Dendritic cell treated with granulocyte-macrophage colony-stimulating factor and Interleukin-4, amounts not matched to agents 40 ng/mL and 50 ng/mL, for 4 days (primary cell): Measurements from ENCODE around the gene VSIR.

Experiments used
- H3K27ac Mint-ChIP-seq: one replicate; pipeline ENCODE4 v1.8.0; 2022; ENCODE audit warnings: mild to moderate bottlenecking, mixed read lengths
- H3K27me3 Mint-ChIP-seq: one replicate; pipeline ENCODE4 v1.8.0; 2022; ENCODE audit warnings: mild to moderate bottlenecking, mixed read lengths
- H3K36me3 Mint-ChIP-seq: one replicate; pipeline ENCODE4 v1.8.0; 2022; ENCODE audit warnings: low read depth, mixed read lengths
- H3K4me1 Mint-ChIP-seq: one replicate; pipeline ENCODE4 v1.8.0; 2022; ENCODE audit warnings: low read depth, mixed read lengths
- H3K4me3 Mint-ChIP-seq: one replicate; pipeline ENCODE4 v1.8.0; 2022; ENCODE audit warnings: mild to moderate bottlenecking, moderate library complexity, mixed read lengths
- H3K9me3 Mint-ChIP-seq: one replicate; pipeline ENCODE4 v1.8.0; 2022; ENCODE audit warnings: mixed read lengths
- intact Hi-C: fragments of 100-400 bp; cut with micrococcal nuclease; formaldehyde crosslinking; loops from one replicate; pipeline ENCODE4 v1.15.0; 2022

The VSIR gene

GRCh38 chr10:71714592-71714991 is 58.7 kb downstream of the VSIR start:
- peaks cover 22% of the 10 kb centered on the region for H3K36me3 Mint-ChIP-seq
- peak overlapping the region; percentile 92 for H3K27ac Mint-ChIP-seq
- H3K4me1 Mint-ChIP-seq: peaks cover 87% of the 10 kb centered on the region
- H3K9me3 Mint-ChIP-seq: no peaks in the 10 kb centered on the region
- H3K27me3 Mint-ChIP-seq: no peaks in the 10 kb centered on the region
- H3K4me3 Mint-ChIP-seq: peak overlapping the region; percentile 43
- intact Hi-C loops: loop anchor here (5.0 kb wide), 1 partner anchor 63 kb away; no protein-coding TSS in a partner anchor

DNA sequence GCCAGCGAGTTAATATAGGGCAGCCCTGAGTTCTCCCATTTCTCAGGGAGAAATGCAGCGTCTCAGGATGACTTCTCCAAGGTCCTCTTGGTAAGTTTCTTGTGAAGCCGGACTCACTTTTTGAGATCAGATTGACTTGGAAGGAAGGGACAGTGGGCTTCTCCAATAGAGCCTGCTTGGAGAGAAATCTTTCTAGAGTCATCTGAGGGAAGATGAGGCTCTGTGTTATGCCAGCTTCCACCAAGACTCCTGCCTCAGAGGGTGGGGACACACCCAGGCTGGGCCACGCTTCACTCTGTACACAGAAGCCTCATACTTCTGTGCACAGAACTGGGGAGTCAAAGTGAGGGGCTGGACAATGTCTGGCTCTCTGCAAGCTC is 59.3 kb downstream of the VSIR start:
- H3K4me1 Mint-ChIP-seq: peaks cover 87% of the 10 kb centered on the region
- no peaks in the 10 kb centered on the region for H3K9me3 Mint-ChIP-seq
- H3K36me3 Mint-ChIP-seq: peaks cover 22% of the 10 kb centered on the region
- no peaks in the 10 kb centered on the region for H3K27me3 Mint-ChIP-seq
- intact Hi-C loops: loop anchor here (5.0 kb wide), 1 partner anchor 63 kb away; no protein-coding TSS in a partner anchor
- H3K4me3 Mint-ChIP-seq: peak overlapping the region; percentile 43
- peak overlapping the region; percentile 92 for H3K27ac Mint-ChIP-seq

DNA sequence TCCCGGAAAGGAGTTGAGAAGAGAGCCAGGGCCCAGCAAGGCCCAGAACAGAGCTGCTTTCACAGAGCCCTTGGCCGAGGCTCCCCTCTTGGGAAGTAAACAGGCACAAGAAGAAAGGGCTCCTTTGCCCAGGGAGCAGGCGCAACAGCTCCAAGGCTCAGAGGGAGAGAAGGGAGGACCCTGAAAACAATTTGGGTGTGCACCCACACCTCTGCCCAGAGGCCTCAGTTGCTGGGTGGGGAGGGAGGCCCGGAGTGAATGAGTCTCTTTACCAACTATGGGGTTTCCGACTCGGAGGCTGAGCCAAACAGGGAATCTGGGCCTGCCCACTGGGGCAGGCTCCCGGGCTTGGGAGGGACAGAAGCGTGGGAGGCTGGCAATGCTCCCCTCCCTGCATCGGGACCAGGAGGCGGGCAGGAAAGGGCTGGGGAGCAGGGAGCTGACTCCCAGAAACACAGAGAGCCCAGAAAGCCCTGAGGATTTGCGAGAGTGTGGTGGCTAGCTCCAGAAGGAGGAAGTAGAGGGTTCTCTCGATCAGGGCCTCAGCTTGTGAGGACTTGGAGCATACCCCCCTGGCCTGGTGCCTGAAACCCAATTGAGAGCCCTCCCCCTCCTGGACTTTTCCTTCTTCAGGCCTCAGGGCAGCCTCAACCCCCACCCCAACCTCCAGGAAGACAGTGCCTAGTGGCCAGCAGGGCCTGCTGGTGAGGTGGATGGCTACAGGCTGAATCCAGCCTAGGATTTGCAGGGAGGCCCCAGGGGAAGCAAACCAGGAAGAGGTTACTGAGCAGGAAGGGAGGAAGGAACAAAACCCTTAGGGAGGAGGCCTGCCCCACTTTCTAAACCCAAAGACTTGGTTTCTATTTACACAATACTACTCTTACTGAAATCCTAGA is 59.9 kb downstream of the VSIR start:
- intact Hi-C loops: loop anchor here (5.0 kb wide), 1 partner anchor 64 kb away; no protein-coding TSS in a partner anchor
- Mint-ChIP-seq H3K27me3 (no peaks in the 10 kb centered on the region), H3K36me3 (peaks cover 22% of the 10 kb centered on the region), H3K4me3 (no peak overlapping the region), H3K27ac (peak overlapping the region; percentile 92), H3K9me3 (no peaks in the 10 kb centered on the region), H3K4me1 (peaks cover 93% of the 10 kb centered on the region)

DNA sequence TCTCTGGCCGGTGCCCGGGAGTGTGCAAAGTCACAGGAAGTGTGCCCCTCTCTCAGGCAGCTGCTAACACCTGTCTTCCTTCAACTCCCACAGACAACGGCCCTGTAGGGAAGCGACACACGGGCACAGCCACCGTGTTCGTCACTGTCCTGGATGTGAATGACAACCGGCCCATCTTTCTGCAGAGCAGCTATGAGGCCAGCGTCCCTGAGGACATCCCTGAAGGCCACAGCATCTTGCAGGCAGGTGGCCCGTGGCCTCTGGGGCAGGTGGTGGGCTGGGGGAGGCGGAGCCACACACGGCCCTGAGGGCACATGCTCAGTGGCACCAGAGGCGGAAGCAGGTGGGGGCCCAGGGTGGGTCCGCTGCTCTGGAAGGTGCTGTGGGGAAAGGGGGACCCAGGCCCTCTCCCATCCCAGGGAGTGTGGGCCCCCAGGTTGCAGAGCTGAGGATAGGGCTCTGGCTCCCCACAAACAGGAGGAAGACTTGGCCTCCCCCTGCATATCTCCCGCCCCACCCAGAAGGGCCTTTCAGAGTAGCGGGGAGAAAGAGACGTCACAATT is 60.7 kb downstream of the VSIR start:
- H3K4me1 Mint-ChIP-seq: peaks cover 98% of the 10 kb centered on the region
- no peak overlapping the region for H3K4me3 Mint-ChIP-seq
- peaks cover 21% of the 10 kb centered on the region for H3K36me3 Mint-ChIP-seq
- no peaks in the 10 kb centered on the region for H3K27me3 Mint-ChIP-seq
- H3K9me3 Mint-ChIP-seq: no peaks in the 10 kb centered on the region
- intact Hi-C loops: loop anchor here (5.0 kb wide), 1 partner anchor 65 kb away; no protein-coding TSS in a partner anchor
- peak overlapping the region; percentile 92 for H3K27ac Mint-ChIP-seq

DNA sequence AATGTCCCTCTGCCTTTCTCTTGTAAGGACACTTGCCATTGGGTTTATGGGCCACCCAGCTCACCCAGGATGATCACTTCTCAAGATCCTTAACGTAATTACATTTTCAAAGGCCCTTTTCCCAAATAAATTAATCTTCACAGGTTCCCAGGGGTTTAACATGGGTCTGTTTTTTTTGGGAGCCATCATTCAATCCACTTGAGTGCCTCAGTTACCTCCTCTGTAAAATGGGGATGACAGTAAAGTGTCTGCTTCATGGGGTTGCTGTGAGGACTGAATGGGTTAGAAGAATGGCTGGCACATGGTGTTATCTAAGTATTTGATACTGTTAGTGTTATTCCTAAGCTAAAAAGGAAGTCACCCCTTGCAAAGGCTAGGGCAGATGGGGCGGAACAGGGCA is 61.1 kb downstream of the VSIR start:
- Mint-ChIP-seq H3K4me3 (no peak overlapping the region), H3K4me1 (peaks cover 97% of the 10 kb centered on the region), H3K9me3 (no peaks in the 10 kb centered on the region), H3K27me3 (no peaks in the 10 kb centered on the region), H3K27ac (peak overlapping the region; percentile 92), H3K36me3 (peaks cover 16% of the 10 kb centered on the region)
- intact Hi-C loops: loop anchor here (5.0 kb wide), 1 partner anchor 65 kb away; no protein-coding TSS in a partner anchor

- peaks cover 12% of the 10 kb centered on the region for H3K36me3 Mint-ChIP-seq
- H3K4me3 Mint-ChIP-seq: no peak overlapping the region
- no peaks in the 10 kb centered on the region for H3K27me3 Mint-ChIP-seq
- H3K4me1 Mint-ChIP-seq: peaks cover 89% of the 10 kb centered on the region
- H3K9me3 Mint-ChIP-seq: no peaks in the 10 kb centered on the region
- intact Hi-C loops: loop anchor here (5.0 kb wide), 1 partner anchor 66 kb away; no protein-coding TSS in a partner anchor
- H3K27ac Mint-ChIP-seq: peak overlapping the region; percentile 92
These were observed 62.2 kb downstream of the VSIR start for GRCh38 chr10:71711052-71711623.

GRCh38 chr10:71710519-71710918 is 62.8 kb downstream of the VSIR start:
- intact Hi-C loops: loop anchor here (5.0 kb wide), 1 partner anchor 67 kb away; no protein-coding TSS in a partner anchor
- Mint-ChIP-seq H3K4me1 (peaks cover 85% of the 10 kb centered on the region), H3K36me3 (peaks cover 6% of the 10 kb centered on the region), H3K27ac (peak overlapping the region; percentile 92), H3K9me3 (no peaks in the 10 kb centered on the region), H3K4me3 (no peak overlapping the region), H3K27me3 (no peaks in the 10 kb centered on the region)

DNA sequence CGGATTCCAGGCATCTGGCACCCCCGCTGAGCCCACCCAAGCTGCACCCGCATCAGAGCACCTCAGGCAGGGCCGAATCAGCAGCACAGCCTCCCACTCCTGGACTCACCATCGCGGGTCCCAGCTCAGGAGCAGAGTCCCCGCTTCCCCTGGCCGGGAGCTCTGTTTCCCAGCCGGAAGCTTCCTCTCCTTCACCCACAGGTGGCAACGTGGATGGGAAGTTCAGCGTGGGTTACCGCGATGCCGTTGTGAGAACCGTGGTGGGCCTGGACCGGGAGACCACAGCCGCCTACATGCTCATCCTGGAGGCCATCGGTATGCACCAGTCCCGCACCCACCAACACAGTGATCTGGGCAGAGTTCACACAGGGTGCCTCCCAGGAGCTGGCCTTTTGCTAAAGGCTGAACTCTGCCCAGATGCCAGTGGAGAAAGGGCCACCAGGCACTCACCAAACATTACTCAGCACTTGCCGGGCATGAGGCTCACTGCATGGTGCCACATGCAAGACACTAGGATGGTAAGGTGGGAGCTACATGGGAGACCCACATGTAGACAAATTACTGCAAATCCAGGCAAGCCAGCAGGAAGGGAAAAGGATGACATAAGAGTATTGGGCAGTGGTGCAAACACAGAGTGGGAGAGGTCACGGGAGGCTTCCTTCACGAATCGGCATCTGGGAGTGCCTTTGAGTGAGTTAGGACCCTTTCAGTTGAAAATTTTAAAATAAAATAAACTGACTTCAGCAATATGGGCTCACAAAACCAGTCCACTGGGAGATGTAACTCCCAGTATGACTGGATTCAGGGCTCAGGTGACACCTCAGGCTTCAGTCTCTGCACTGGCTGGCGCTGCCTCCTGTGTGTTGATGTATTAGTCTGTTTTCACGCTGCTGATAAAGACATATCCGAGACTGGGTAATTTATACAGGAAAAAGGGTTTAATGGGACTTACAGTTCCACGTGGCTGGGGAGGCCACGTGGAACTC is 64.1 kb downstream of the VSIR start:
- H3K36me3 Mint-ChIP-seq: no peaks in the 10 kb centered on the region
- peak overlapping the region; percentile 1 for H3K27ac Mint-ChIP-seq
- intact Hi-C loops: loop anchor here (1.0 to 10.0 kb wide), 3 partner anchors 224 to 390 kb away; partner anchors contain the start of gene SLC29A3
- peaks cover 82% of the 10 kb centered on the region for H3K4me1 Mint-ChIP-seq
- H3K27me3 Mint-ChIP-seq: no peaks in the 10 kb centered on the region
- no peaks in the 10 kb centered on the region for H3K9me3 Mint-ChIP-seq
- no peak overlapping the region for H3K4me3 Mint-ChIP-seq

DNA sequence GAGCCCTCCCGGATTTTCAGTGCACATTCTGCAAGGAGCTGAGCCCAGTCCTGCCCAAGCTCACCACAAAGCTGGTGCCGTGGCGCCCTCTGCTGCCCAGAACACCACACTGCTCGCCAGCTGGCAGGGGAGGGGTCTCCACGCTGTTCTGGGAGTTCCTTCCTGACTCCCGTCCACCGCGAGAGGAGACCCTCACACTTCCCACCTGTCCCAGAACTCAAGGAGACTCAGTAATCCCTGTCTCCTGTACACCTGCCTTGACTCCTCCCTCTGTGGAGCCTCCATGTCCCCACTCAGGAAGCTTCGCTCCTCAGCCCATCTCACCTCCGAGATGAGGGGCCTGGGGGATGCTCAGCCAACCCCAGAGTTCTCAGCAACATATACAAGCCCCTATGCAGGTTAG is 65.0 kb downstream of the VSIR start:
- Mint-ChIP-seq H3K27ac (peak overlapping the region; percentile 67), H3K9me3 (no peaks in the 10 kb centered on the region), H3K4me3 (no peak overlapping the region), H3K36me3 (no peaks in the 10 kb centered on the region), H3K4me1 (peaks cover 73% of the 10 kb centered on the region), H3K27me3 (no peaks in the 10 kb centered on the region)
- intact Hi-C loops: loop anchor here (1.0 to 10.0 kb wide), 3 partner anchors 224 to 389 kb away; partner anchors contain the start of gene SLC29A3

DNA sequence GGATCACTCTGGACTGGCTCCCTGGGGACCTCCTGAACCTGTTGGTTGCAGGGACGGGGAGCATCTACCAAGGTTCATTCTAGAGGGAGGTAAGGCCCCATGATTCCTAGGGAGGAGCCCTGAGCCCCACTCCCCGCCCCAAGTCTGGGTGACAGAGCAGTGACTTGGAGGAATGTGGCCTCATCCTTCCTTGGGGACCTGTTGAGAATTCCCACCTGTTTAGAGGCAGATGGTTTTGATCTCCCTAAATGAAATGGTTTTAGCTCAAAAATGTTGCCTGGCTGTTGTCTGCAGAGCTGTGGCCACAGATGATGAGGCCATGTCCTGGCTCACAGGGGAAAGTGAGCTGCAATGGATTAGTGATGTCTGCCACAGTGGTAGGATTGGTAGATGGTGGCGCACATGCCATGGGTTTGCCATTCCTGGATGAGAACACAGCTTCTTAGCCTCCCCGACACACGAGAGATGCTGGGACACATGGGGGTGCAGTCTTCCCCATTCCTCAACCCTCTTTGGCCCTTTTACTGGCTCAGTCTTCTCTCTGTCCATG is 66.0 kb downstream of the VSIR start:
- Mint-ChIP-seq H3K4me1 (peaks cover 69% of the 10 kb centered on the region), H3K27ac (peak overlapping the region; percentile 67), H3K9me3 (no peaks in the 10 kb centered on the region), H3K27me3 (no peaks in the 10 kb centered on the region), H3K36me3 (no peaks in the 10 kb centered on the region), H3K4me3 (no peak overlapping the region)
- intact Hi-C loops: loop anchor here (5.0 to 10.0 kb wide), 2 partner anchors 223 to 325 kb away; no protein-coding TSS in a partner anchor

DNA sequence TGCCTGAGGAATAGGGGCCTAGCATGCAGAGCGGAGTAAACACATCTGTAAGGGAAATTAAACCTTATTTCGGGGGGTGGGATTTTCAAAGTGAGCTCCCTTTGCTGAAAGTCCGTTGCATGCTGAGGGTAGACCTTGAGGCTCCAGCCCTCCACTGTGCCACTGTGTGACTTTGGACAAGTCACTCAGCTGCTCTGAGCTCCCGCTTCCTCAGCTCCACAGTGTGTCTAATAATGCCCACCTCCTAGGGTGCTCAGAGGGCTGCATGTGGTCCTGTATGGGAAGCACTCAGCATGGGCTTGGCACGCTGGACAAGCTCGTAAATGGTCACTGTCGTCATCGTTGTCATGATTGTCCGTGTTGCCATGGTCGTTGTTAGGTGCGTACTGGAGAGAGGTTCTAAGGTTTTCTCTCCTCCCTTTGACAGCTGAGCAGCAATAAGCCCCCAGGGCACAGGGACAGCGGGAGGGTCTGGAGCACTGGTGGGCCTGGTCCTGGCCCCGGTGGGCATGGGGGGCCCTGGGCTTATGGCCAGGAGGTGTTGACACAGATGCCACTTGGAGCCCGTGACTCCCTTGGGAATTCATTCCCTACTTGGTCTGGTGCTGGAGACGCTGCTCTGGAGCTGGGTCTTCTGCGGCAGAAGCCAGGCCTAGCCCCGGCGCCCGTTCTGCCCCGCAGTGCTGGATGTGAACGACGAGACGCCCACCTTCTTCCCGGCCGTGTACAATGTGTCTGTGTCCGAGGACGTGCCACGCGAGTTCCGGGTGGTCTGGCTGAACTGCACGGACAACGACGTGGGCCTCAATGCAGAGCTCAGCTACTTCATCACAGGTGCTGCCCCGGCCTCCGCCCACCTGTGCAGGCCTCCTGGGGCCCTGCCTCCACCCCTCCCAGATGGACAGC is 66.9 kb downstream of the VSIR start:
- no peak overlapping the region for H3K27ac Mint-ChIP-seq
- intact Hi-C loops: loop anchor here (5.0 to 10.0 kb wide), 2 partner anchors 222 to 324 kb away; no protein-coding TSS in a partner anchor
- H3K4me1 Mint-ChIP-seq: peaks cover 69% of the 10 kb centered on the region
- no peak overlapping the region for H3K4me3 Mint-ChIP-seq
- H3K27me3 Mint-ChIP-seq: no peaks in the 10 kb centered on the region
- no peaks in the 10 kb centered on the region for H3K36me3 Mint-ChIP-seq
- no peaks in the 10 kb centered on the region for H3K9me3 Mint-ChIP-seq

- peaks cover 69% of the 10 kb centered on the region for H3K4me1 Mint-ChIP-seq
- peak overlapping the region; percentile 48 for H3K27ac Mint-ChIP-seq
- no peaks in the 10 kb centered on the region for H3K9me3 Mint-ChIP-seq
- H3K4me3 Mint-ChIP-seq: no peak overlapping the region
- intact Hi-C loops: loop anchor here (5.0 to 10.0 kb wide), 2 partner anchors 221 to 323 kb away; no protein-coding TSS in a partner anchor
- no peaks in the 10 kb centered on the region for H3K27me3 Mint-ChIP-seq
- H3K36me3 Mint-ChIP-seq: no peaks in the 10 kb centered on the region
These were observed 67.7 kb downstream of the VSIR start for GRCh38 chr10:71705582-71705981.
